HG03045 (cell line): ENCODE data around the gene SNRPA.
"Not testable (repeated sequence)": the region's sequence is repeated elsewhere in the genome, so short reads cannot be mapped to it uniquely, and the experiment has no call there.

Source experiments
- ATAC-seq: cut with Tn5 transposase; IDR thresholded peaks from one replicate; pipeline ENCODE4 v1.9.1; 2021; ENCODE audit warnings: mild to moderate bottlenecking, moderate library complexity; ENCODE audit not compliant: unreplicated experiment

The SNRPA gene

GRCh38 chr19:40721140-40721486, 29.9 kb upstream of the SNRPA start:
- ATAC-seq: no peak

GRCh38 chr19:40721936-40722661, 28.9 kb upstream of the SNRPA start:
- no peak for ATAC-seq

GRCh38 chr19:40723661-40724254, 27.2 kb upstream of the SNRPA start:
- no peak for ATAC-seq

GRCh38 chr19:40724315-40724714, 26.7 kb upstream of the SNRPA start:
- no peak for ATAC-seq

- no peak for ATAC-seq
Observed at GRCh38 chr19:40724855-40725254, 26.1 kb upstream of the SNRPA start.

GRCh38 chr19:40726279-40726678, 24.7 kb upstream of the SNRPA start:
- ATAC-seq: no peak

- not testable (repeated sequence) for ATAC-seq
Observed at GRCh38 chr19:40730065-40730464, 20.9 kb upstream of the SNRPA start.

GRCh38 chr19:40732304-40732703, 18.7 kb upstream of the SNRPA start:
- not testable (repeated sequence) for ATAC-seq

GRCh38 chr19:40733149-40733548, 17.9 kb upstream of the SNRPA start:
- ATAC-seq: no peak

- ATAC-seq: no peak
Observed at GRCh38 chr19:40735013-40735771, 15.8 kb upstream of the SNRPA start.

- no peak for ATAC-seq
Observed at GRCh38 chr19:40736661-40737060, 14.3 kb upstream of the SNRPA start.

GRCh38 chr19:40737102-40737644, 13.8 kb upstream of the SNRPA start:
- ATAC-seq: no peak

GRCh38 chr19:40739030-40739839, 11.8 kb upstream of the SNRPA start:
- no peak for ATAC-seq

GRCh38 chr19:40739871-40740703, 10.9 kb upstream of the SNRPA start:
- ATAC-seq: no peak

GRCh38 chr19:40740747-40741146, 10.3 kb upstream of the SNRPA start:
- ATAC-seq: no peak

- no peak for ATAC-seq
Observed at GRCh38 chr19:40741527-40742390, 9.2 kb upstream of the SNRPA start.

GRCh38 chr19:40742477-40742876, 8.5 kb upstream of the SNRPA start:
- ATAC-seq: no peak

GRCh38 chr19:40742886-40743285, 8.1 kb upstream of the SNRPA start:
- ATAC-seq: no peak

- no peak for ATAC-seq
Observed at GRCh38 chr19:40743926-40744325, 7.1 kb upstream of the SNRPA start.
